HepG2 (cell line): ENCODE data around the gene CRIP1. TPM values are rescaled to one million over a fixed set of nuclear protein-coding genes. Genes with fewer than 3 reads are reported as not detected.

ENCODE experiments used
- AKNA ChIP-seq: sonication (generic); formaldehyde crosslinking; IDR thresholded peaks from 2 replicates; pipeline ENCODE4 v1.4.0; 2020; ENCODE audit warnings: missing genetic modification reagents, borderline replicate concordance
- ATF1 ChIP-seq: IDR thresholded peaks from 2 replicates; pipeline ENCODE4 v1.6.1; 2016; ENCODE audit warnings: mild to moderate bottlenecking, control low read depth
- ATF7 ChIP-seq, 2 experiments: fragments of 450-650 bp in 1 of 2; sonication (generic) in 1 of 2; formaldehyde crosslinking in 1 of 2; IDR thresholded peaks; 2 replicates each; pipeline versions ENCODE4 v1.4.0 to v1.6.1; 2016 to 2020; ENCODE audit warnings: antibody characterized with exemption in 1 of 2, mild to moderate bottlenecking in 1 of 2, missing genetic modification reagents in 1 of 2
- FOXA3 ChIP-seq: IDR thresholded peaks from 2 replicates; pipeline ENCODE4 v1.6.1; 2016; ENCODE audit warnings: missing genetic modification reagents, missing compliant biosample characterization
- FOXC1 ChIP-seq: sonication (generic); formaldehyde crosslinking; IDR thresholded peaks from 2 replicates; pipeline ENCODE4 v1.8.0; 2022; ENCODE audit warnings: mild to moderate bottlenecking, missing genetic modification reagents, borderline replicate concordance
- IKZF1 ChIP-seq: fragments of 450-650 bp; IDR thresholded peaks from 2 replicates; pipeline ENCODE4 v1.7.1; 2016
- KDM3A ChIP-seq: IDR thresholded peaks from 2 replicates; pipeline ENCODE4 v1.6.1; 2018; ENCODE audit warnings: low read depth, missing compliant biosample characterization
- POLR2AphosphoS5 ChIP-seq: IDR thresholded peaks from 2 replicates; pipeline ENCODE4 v1.6.1; 2012; ENCODE audit warnings: low read depth, low read length
- ZBTB43 ChIP-seq: sonication (generic); formaldehyde crosslinking; conservative IDR thresholded peaks from 2 replicates; pipeline ENCODE4 v1.4.0; 2020; ENCODE audit warnings: missing genetic modification reagents
- ZFP1 ChIP-seq: IDR thresholded peaks from 2 replicates; pipeline ENCODE4 v1.6.1; 2016
- ZNF343 ChIP-seq: sonication (generic); formaldehyde crosslinking; IDR thresholded peaks from 2 replicates; pipeline ENCODE4 v1.4.0; 2020; ENCODE audit warnings: mild to moderate bottlenecking, missing genetic modification reagents
- polyA plus RNA-seq, 8 experiments: library from polyadenylated mRNA; depleted of rRNA in 3 of 8; stranded (reverse) in 7 of 8; unstranded in 1 of 8; fragments of >200 nt; fragmentation: Illumina TruSeq in 4 of 8; extraction: Trizol in 4 of 8; gene quantifications; 2 replicates each; pipeline versions ENCODE4 v1.2.1 to v1.2.3, GENCODE V29; 2011 to 2016; ENCODE audit warnings: low read depth in 4 of 8, missing spikeins in 1 of 8, mixed read lengths in 1 of 8; ENCODE audit not compliant: insufficient read depth in 1 of 8
- total RNA-seq, 5 experiments: library from RNA; depleted of rRNA; stranded (reverse); fragments of >200 nt; fragmentation: Illumina TruSeq; extraction: Trizol; gene quantifications; 2 replicates each; pipeline ENCODE4 v1.2.3, GENCODE V29; 2016; ENCODE audit warnings: low read depth in 1 of 5
- TF ChIP-seq, protein P1 (sequence below): sonication (generic); formaldehyde crosslinking; IDR thresholded peaks from 2 replicates; pipeline ENCODE4 v1.8.1; 2023; ENCODE audit warnings: mild to moderate bottlenecking, moderate library complexity, missing genetic modification reagents
- TF ChIP-seq, protein P2 (sequence below): sonication (generic); formaldehyde crosslinking; IDR thresholded peaks from 2 replicates; pipeline ENCODE4 v1.8.1; 2023; ENCODE audit warnings: missing genetic modification reagents, inconsistent platforms, borderline replicate concordance
- TF ChIP-seq, protein P3 (sequence below): sonication (generic); formaldehyde crosslinking; IDR thresholded peaks from 2 replicates; pipeline ENCODE4 v1.4.0; 2020; ENCODE audit warnings: mild to moderate bottlenecking, missing genetic modification reagents
- TF ChIP-seq, protein P4 (sequence below): IDR thresholded peaks from 2 replicates; pipeline ENCODE4 v1.6.1; 2016; ENCODE audit warnings: missing compliant biosample characterization, missing genetic modification reagents, borderline replicate concordance

The CRIP1 gene
- total and polyA plus RNA-seq, 2 of the 13 experiments (the other 11 are each of a cell fraction or from before 2014, with no cell fraction given), result 53.9 to 59.5 TPM

- no peak for TF ChIP-seq AKNA
- TF ChIP-seq, protein P1, sequence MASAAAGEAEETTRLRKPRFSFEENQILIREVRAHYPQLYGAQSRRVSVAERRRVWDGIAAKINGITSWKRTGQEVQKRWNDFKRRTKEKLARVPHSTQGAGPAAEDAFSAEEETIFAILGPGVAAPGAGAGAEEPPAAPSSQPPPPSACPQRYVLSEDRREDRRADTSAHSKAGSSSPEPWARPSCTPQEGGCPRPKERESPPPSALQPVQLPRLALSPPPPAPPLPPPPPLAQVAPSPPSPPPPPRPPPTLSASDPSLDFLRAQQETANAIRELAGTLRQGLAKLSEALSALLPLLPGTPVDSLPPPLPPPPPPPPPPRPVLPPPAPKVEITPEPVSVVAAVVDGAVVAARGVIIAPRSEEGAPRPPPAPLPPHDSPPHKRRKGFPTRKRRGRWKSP, result peak; percentile 55; the same call in 1 of the 2 replicates
- no peak for TF ChIP-seq FOXC1
- TF ChIP-seq ZFP1 (CRISPR knock-in tag), result no peak
- TF ChIP-seq, protein P2, sequence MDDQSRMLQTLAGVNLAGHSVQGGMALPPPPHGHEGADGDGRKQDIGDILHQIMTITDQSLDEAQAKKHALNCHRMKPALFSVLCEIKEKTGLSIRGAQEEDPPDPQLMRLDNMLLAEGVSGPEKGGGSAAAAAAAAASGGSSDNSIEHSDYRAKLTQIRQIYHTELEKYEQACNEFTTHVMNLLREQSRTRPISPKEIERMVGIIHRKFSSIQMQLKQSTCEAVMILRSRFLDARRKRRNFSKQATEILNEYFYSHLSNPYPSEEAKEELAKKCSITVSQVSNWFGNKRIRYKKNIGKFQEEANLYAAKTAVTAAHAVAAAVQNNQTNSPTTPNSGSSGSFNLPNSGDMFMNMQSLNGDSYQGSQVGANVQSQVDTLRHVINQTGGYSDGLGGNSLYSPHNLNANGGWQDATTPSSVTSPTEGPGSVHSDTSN (CRISPR knock-in tag), result no peak
- no peak for TF ChIP-seq ATF1 (CRISPR knock-in tag)
- no peak for TF ChIP-seq ZNF343
- TF ChIP-seq ZBTB43 (CRISPR knock-in tag), result peak; percentile 16; the same call in 1 of the 2 replicates
- TF ChIP-seq, protein P3, sequence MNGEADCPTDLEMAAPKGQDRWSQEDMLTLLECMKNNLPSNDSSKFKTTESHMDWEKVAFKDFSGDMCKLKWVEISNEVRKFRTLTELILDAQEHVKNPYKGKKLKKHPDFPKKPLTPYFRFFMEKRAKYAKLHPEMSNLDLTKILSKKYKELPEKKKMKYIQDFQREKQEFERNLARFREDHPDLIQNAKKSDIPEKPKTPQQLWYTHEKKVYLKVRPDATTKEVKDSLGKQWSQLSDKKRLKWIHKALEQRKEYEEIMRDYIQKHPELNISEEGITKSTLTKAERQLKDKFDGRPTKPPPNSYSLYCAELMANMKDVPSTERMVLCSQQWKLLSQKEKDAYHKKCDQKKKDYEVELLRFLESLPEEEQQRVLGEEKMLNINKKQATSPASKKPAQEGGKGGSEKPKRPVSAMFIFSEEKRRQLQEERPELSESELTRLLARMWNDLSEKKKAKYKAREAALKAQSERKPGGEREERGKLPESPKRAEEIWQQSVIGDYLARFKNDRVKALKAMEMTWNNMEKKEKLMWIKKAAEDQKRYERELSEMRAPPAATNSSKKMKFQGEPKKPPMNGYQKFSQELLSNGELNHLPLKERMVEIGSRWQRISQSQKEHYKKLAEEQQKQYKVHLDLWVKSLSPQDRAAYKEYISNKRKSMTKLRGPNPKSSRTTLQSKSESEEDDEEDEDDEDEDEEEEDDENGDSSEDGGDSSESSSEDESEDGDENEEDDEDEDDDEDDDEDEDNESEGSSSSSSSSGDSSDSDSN (CRISPR knock-in tag), result peak; percentile 85
- TF ChIP-seq, protein P4, sequence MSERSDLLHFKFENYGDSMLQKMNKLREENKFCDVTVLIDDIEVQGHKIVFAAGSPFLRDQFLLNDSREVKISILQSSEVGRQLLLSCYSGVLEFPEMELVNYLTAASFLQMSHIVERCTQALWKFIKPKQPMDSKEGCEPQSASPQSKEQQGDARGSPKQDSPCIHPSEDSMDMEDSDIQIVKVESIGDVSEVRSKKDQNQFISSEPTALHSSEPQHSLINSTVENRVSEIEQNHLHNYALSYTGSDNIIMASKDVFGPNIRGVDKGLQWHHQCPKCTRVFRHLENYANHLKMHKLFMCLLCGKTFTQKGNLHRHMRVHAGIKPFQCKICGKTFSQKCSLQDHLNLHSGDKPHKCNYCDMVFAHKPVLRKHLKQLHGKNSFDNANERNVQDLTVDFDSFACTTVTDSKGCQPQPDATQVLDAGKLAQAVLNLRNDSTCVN (CRISPR knock-in tag), result no peak; the same call in 1 of the 2 replicates
- no peak for TF ChIP-seq IKZF1
- no peak for TF ChIP-seq POLR2AphosphoS5
- peak; percentile 51; the same call in 1 of the 2 replicates for TF ChIP-seq KDM3A (CRISPR knock-in tag)
- peak; percentile 30; the same call in 1 of the 2 replicates for TF ChIP-seq FOXA3 (CRISPR knock-in tag)
- no peak for TF ChIP-seq ATF7 (IDR thresholded peaks at IDR 0.05)
- no peak for TF ChIP-seq ATF7 (CRISPR knock-in tag; IDR thresholded peaks at IDR 0.05)
Measured at GRCh38 chr14:105480807-105481801, 5.6 kb upstream of the CRIP1 start (continued).
